ENCODE measurements around the gene HMGN5. TPM values are rescaled to one million over a fixed set of nuclear protein-coding genes. Genes with fewer than 3 reads are reported as not detected.

Gene HMGN5
- total RNA-seq (ENCODE audit: low replicate concordance), result 2.0 TPM in 2 replicates

DNA sequence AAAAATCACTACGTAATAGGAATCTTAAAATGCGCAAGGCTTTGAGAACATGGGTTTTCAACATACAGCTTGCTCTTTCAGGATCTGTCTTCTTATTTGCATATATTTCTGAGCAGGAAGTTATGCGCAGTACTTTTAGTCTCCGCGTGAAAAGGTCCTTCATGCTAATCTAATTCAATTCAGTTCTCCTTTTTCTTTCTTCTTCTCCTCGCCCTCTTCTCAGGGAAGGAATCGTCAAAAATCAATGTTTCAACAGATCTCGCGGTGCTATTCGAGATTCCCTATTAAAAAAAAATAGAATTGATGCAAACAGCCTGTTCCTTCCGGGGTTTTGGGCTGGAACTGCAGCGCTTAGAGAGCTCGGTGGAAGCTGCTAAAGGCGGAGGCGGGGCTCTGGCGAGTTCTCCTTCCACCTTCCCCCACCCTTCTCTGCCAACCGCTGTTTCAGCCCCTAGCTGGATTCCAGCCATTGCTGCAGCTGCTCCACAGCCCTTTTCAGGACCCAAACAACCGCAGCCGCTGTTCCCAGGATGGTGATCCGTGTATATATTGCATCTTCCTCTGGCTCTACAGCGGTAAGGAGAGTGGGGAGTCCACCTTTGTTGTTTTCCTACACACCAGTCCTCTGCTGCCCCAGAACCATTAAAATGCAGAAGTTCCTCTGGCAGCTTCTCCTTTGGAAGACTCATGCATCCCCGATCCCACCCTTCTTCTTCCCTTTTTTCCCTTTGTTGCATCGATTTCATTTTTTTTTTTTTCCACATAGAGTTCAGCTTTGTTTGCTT lies at the start of gene HMGN5, which contains the start of gene SH3BGRL:
Gene HMGN5, minus strand, starts transcription at position 243 of the 785 bp plus-strand sequence. CDS start 80,364 bp downstream, outside the sequence.
Gene SH3BGRL, plus strand, starts transcription at position 432 of the 785 bp plus-strand sequence. Its CDS starts 99 bp downstream, at position 531.
- DNase-seq (ENCODE audit: low read depth), result peak; percentile 90
- TF ChIP-seq, protein P1, sequence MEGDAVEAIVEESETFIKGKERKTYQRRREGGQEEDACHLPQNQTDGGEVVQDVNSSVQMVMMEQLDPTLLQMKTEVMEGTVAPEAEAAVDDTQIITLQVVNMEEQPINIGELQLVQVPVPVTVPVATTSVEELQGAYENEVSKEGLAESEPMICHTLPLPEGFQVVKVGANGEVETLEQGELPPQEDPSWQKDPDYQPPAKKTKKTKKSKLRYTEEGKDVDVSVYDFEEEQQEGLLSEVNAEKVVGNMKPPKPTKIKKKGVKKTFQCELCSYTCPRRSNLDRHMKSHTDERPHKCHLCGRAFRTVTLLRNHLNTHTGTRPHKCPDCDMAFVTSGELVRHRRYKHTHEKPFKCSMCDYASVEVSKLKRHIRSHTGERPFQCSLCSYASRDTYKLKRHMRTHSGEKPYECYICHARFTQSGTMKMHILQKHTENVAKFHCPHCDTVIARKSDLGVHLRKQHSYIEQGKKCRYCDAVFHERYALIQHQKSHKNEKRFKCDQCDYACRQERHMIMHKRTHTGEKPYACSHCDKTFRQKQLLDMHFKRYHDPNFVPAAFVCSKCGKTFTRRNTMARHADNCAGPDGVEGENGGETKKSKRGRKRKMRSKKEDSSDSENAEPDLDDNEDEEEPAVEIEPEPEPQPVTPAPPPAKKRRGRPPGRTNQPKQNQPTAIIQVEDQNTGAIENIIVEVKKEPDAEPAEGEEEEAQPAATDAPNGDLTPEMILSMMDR (IDR thresholded peaks at IDR 0.05; ENCODE audit: insufficient read depth, low read length), result no peak
- peak within 1 kb of the TSS; percentile 79 for H3K4me3 ChIP-seq (ENCODE audit: low read depth, low read length)

- no peak for DNase-seq (ENCODE audit: low read depth)
- TF ChIP-seq, protein P1 (IDR thresholded peaks at IDR 0.05; ENCODE audit: insufficient read depth, low read length), result no peak
- no peak overlapping the region for H3K4me3 ChIP-seq (ENCODE audit: low read depth, low read length)
Measured at GRCh38 chrX:81241753-81242152, 40.0 kb upstream of the HMGN5 start.

DNA sequence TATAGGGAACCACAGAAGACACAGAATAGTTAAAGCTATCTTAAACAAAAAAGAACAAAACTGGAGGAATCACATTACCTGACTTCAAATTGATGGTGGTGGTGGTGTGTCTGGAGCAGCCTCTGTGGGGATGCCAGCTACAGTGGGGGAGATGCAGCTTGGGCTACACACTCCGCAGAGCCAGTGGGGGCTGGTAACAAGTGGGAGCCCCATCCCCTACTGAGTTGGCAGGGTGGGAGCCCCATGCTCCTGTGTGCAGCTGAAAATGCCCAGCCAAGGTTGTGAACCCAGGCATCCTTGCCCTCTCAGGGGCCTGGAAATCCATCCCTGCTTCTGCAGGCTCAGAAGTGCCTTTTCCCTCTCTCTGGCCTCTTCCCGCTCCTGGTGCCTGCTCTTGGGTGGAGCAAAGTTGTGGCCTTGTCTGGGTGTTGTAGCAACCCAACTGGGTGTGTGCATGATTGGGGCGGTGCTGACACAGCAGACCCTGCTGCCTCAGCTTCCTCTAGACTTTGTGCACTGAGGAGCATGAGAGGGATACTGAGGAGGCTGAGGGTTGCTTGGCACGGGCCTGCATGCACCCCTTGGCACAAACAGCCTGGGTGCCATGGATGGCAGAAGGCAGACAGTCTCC lies 39.1 kb upstream of the HMGN5 start:
- TF ChIP-seq, protein P1 (IDR thresholded peaks at IDR 0.05; ENCODE audit: insufficient read depth, low read length), result no peak
- no peak overlapping the region for H3K4me3 ChIP-seq (ENCODE audit: low read depth, low read length)
- DNase-seq (ENCODE audit: low read depth), result no peak

DNA sequence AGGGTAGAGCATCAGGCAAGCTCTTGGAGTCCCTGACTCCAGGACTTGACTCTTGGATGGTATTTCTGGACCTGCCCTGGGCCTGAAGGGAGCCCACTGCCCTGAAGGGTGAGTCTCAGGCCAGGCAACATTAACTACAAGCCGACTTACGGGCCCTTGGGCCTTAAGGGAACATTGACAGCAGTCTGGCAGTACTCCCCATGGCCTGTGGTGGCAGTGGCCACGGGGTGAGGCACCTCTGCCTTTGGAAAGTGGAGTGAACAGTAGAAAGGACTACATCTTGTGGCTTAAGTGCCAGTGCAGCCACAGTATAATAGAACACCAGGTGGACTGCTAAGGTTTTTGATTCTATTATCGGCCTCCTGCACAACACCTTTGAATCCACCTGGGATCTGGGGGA lies 36.5 kb upstream of the HMGN5 start:
- no peak overlapping the region for H3K4me3 ChIP-seq (ENCODE audit: low read depth, low read length)
- TF ChIP-seq, protein P1 (IDR thresholded peaks at IDR 0.05; ENCODE audit: insufficient read depth, low read length), result no peak
- DNase-seq (ENCODE audit: low read depth), result no peak

DNA sequence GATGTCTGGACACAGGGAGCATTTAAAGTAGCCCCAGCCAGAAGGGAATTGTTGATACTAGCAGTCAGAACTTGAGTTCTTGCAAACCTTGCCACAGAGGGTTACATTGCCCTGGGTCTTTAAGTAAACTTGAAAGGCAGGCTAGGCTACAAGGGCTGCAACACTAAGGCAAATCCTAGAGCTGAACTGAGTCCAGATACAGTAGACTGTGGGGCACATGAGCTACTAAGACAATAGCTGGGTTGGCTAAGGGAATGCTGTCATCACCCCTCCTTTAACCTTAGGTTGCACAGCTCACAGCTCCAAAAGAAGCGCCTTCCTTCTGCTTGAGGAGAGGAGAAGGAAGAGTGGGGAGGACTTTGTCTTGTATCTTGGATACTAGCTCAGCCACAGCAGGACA lies 35.8 kb upstream of the HMGN5 start:
- no peak overlapping the region for H3K4me3 ChIP-seq (ENCODE audit: low read depth, low read length)
- TF ChIP-seq, protein P1 (IDR thresholded peaks at IDR 0.05; ENCODE audit: insufficient read depth, low read length), result no peak
- no peak for DNase-seq (ENCODE audit: low read depth)

- no peak for DNase-seq (ENCODE audit: low read depth)
- TF ChIP-seq, protein P1 (IDR thresholded peaks at IDR 0.05; ENCODE audit: insufficient read depth, low read length), result no peak
- H3K4me3 ChIP-seq (ENCODE audit: low read depth, low read length), result no peak overlapping the region
Measured at GRCh38 chrX:81232218-81232617, 30.5 kb upstream of the HMGN5 start.

All from fibroblast of the aortic adventitia (primary cell).